HG03095 (cell line): ENCODE data around the gene SLC35A2.

Experiments used
- ATAC-seq: cut with Tn5 transposase; IDR thresholded peaks from one replicate; pipeline ENCODE4 v1.9.1; 2021; ENCODE audit warnings: moderate library complexity; ENCODE audit not compliant: unreplicated experiment

SLC35A2 gene

GRCh38 chrX:48911412-48912182, at the start of gene SLC35A2:
SLC35A2 (minus strand) TSS chrX:48911646; CDS start chrX:48911636, 10 bp downstream.
- ATAC-seq = peak; percentile 50

- ATAC-seq = no peak
Measured at GRCh38 chrX:48960291-48960690, 48.8 kb upstream of the SLC35A2 start.

GRCh38 chrX:48958635-48959094, 47.2 kb upstream of the SLC35A2 start:
- ATAC-seq = no peak

- ATAC-seq = peak; percentile 80
Measured at GRCh38 chrX:48957827-48958634, 46.6 kb upstream of the SLC35A2 start.

GRCh38 chrX:48957477-48957826, 46.0 kb upstream of the SLC35A2 start, which contains the start of gene OTUD5:
OTUD5 (minus strand) TSS chrX:48957607; CDS start chrX:48957570, 37 bp downstream.
- peak; percentile 32 for ATAC-seq

- ATAC-seq = no peak
Measured at GRCh38 chrX:48956728-48957414, 45.4 kb upstream of the SLC35A2 start.

GRCh38 chrX:48948589-48948988, 37.1 kb upstream of the SLC35A2 start:
- ATAC-seq = no peak

- no peak for ATAC-seq
Measured at GRCh38 chrX:48945517-48946348, 34.3 kb upstream of the SLC35A2 start.

GRCh38 chrX:48942895-48943294, 31.4 kb upstream of the SLC35A2 start:
- no peak for ATAC-seq

- ATAC-seq = no peak
Measured at GRCh38 chrX:48940404-48940955, 29.0 kb upstream of the SLC35A2 start.

GRCh38 chrX:48939524-48940228, 28.2 kb upstream of the SLC35A2 start:
- ATAC-seq = no peak

GRCh38 chrX:48938721-48939425, 27.4 kb upstream of the SLC35A2 start:
- ATAC-seq = peak; percentile 47

- ATAC-seq = peak; percentile 62
Measured at GRCh38 chrX:48937054-48937907, 25.8 kb upstream of the SLC35A2 start.

GRCh38 chrX:48936429-48937053, 25.1 kb upstream of the SLC35A2 start:
- ATAC-seq = peak; percentile 0

- ATAC-seq = no peak
Measured at GRCh38 chrX:48935301-48935670, 23.8 kb upstream of the SLC35A2 start.

- no peak for ATAC-seq
Measured at GRCh38 chrX:48934581-48935300, 23.3 kb upstream of the SLC35A2 start.

GRCh38 chrX:48933757-48934156, 22.3 kb upstream of the SLC35A2 start:
- no peak for ATAC-seq
